NOMO-1 (cell line): ENCODE measurements around the gene SYNPO2L.
"Not testable (repeated sequence)": the region's sequence is repeated elsewhere in the genome, so short reads cannot be mapped to it uniquely, and the experiment has no call there.

ENCODE experiments used
- DNase-seq, 2 experiments: peaks; one replicate each; lab custom pipeline; 2025; ENCODE audit not compliant: unreplicated experiment in 2 of 2; lab: John Stamatoyannopoulos, UW

The SYNPO2L gene

DNA sequence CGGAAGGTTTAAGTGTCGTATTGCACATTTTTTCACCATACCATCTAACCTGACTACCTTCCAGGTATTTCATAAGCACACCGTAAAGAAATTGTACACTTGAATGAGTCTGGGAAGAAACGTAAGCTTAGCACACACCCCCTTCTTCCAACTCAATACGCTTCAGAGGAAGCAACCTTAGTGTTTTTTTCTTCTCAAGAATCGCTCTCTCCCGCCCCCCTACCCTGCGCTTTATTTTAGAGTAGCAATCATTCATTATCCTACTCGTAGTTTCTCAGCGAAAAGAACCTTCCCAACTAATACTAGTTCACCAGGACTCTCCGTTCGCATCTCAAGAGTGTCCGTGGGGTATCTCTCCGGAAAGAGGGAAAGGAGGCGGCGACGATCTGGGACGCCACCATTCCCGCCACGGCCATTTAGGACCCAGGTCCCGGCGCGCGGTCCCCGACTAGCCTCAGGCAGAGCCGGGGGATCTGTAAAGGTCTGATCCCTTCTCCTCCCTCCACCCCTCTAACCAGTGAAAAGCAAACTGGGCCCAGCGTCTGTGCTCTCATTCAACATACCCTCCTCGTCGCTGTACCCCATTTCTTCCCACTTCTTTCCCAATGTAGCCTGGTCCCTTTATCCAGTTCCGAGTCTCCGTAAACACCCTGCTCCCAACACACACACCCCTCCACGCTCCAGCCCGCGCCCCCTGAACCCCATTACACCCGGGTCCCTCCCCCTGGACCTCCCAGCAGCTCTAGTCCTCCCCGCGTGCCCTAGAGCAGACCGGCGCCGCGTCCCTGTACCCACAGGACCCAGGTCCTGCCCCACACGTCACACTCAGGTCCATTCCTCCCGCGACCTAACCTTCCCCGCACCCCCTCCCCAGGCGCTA, 30.6 kb downstream of the SYNPO2L start:
- peak; percentile 20 to 41 for DNase-seq

DNA sequence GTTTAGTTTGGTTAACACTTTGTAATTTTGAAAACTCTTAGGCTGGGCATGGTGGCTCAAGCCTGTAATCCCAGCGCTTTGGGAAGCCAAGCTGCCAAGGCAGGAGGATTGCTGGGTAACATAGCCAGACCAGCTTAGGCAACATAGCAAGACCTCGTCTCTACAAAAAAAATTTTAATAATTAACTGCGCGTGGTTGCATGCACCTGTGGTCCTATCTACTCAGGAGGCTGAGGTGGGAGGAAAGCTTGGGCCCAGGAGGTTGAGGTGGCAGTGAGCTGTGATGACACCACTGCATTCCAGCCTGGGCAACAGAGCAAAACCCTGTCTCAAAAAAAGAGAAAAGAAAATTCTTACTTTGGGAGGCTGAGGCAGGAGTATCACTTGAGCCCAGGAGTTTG, 32.8 kb downstream of the SYNPO2L start:
- DNase-seq, result no peak

DNA sequence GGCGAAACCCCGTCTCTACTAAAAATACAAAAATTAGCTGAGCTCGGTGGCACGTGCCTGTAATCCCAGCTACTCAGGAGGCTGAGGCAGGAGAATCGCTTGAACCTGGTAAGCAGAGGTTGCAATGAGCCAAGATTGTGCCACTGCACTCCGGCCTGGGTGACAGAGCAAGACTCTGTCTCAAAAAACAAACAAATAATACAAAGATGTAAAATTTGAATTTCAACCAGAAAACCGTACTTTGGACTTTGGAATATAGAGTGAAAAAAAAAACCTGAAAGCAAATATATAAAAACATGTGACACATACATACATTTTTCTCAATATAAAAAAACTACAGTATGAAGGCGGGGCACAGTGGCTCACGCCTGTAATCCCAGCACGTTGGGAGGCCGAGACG, 34.9 kb downstream of the SYNPO2L start:
- DNase-seq, result not testable (repeated sequence)

DNA sequence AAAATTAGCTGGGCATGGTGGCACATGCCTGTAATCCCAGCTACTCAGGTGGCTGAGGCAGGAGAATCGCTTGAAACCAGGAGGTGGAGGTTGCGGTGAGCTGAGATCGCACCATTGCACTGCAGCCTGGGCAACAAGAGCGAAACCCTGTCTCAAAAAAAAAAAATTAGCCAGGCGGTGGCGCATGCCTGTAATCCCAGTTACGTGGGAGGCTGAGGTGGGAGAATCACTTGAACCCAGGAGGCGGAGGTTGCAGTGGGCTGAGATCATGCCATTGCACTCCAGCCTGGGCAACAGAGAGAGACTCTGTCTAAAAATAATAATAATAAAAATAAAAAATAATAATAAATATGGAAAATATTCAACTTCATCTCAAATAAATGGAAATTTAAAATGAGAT, 38.7 kb downstream of the SYNPO2L start:
- not testable (repeated sequence) for DNase-seq

DNA sequence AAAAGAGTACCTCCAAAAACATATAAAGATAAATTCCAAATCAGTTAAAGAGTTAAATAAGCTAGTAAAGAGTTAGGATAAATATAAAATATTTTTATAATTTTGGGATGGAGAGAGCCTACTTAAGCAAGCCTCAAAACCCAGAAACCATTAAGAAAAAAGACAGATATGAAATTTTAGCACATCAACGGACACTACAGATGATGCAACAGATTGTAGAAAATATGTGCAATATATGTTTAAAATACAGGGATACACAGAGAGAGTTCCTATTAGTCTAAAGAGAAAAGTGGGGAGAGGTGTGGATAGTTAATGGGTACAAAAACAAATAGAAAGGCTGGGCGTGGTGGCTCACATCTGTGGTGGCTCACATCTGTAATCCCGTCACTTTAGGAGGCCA, 41.1 kb downstream of the SYNPO2L start:
- no peak for DNase-seq

DNA sequence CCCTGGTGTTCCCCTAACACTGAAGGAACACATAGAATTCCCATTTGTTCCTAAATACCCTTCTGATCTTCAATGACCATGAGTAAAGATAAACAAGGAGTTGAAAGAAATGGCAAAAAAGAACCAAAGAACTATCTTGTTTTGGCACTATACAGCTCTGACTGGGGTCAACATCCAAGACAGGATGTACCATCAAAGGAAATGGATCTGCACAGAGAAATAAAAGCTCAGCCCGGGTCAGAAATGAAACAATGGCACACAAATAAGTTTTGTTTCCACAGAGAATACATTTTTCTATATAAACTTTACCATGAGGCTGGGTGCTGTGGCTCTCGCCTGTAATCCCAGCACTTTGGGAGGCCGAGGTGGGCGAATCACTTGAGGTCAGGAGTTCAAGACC, 46.7 kb downstream of the SYNPO2L start:
- no peak for DNase-seq

DNA sequence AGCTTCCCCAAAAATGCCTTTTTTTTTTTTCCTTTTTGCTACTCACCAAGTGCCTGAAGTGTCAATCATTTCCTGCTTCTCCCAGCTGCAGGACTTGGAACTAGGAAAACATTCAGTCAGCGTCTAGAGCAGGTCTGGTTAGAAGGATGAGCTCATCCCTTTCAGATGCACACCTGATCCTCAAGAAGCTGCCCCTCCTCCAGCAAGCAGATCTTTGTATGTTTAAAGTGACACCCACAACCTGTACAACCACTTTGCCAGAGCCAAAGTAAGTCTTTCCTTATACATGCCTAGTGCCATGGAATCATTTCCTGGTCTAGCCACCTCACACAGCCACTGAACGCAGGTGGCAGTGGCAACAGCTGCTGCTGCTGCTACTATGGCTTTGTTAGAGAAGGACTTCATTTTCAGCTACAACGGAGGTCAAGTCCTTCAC, 54.3 kb downstream of the SYNPO2L start:
- no peak for DNase-seq

DNA sequence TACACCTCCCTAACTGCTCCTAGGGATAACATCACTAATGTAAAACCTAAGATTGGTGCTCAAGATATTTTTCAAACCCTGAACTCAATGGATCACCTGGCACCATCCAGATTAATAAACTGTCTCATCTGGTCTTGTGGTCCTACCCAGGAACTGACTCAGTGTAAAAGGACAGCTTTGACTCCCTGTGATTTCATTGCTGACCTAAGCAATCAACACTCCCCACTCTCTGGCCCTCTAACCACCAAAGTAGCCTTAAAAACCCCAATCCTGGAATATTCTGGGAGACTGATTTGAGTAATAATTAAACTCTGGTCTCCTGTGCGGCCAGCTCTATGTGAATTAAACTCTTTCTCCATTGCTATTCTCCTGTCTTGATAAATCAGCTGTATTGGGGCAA, 58.5 kb downstream of the SYNPO2L start:
- no peak for DNase-seq
